Liver (tissue), 9 donors: ENCODE data around the gene ARF1. TPM values are rescaled to one million over a fixed set of nuclear protein-coding genes. Genes with fewer than 3 reads are reported as not detected.

ENCODE experiments used
- DNase-seq: peaks from one replicate; pipeline ENCODE4 v3.0.0-alpha.2; 2017; ENCODE audit warnings: low spot score
- H3K27ac ChIP-seq, 2 donors: one replicate each; pipeline ENCODE4 v1.7.0; 2013; ENCODE audit warnings: inconsistent platforms in 2 of 2, low read length in 2 of 2, control low read depth in 1 of 2, low read depth in 1 of 2, mild to moderate bottlenecking in 1 of 2
- H3K27me3 ChIP-seq, 4 donors: one replicate each; pipeline versions ENCODE4 v1.6.1 to v1.7.0; 2013; ENCODE audit warnings: low read length in 3 of 4, inconsistent platforms in 1 of 4, mild to moderate bottlenecking in 1 of 4, moderate library complexity in 1 of 4; ENCODE audit not compliant: control insufficient read depth in 4 of 4, insufficient read depth in 4 of 4
- H3K36me3 ChIP-seq, 4 donors: one replicate each; pipeline versions ENCODE4 v1.6.1 to v1.7.0; 2013; ENCODE audit warnings: low read length in 3 of 4, mild to moderate bottlenecking in 3 of 4, low read depth in 1 of 4, moderate library complexity in 1 of 4; ENCODE audit not compliant: control insufficient read depth in 4 of 4, insufficient read depth in 3 of 4
- H3K4me1 ChIP-seq, 4 donors: one replicate each; pipeline versions ENCODE4 v1.6.1 to v1.7.0; 2013; ENCODE audit warnings: low read length in 3 of 4, mild to moderate bottlenecking in 3 of 4, moderate library complexity in 1 of 4; ENCODE audit not compliant: control insufficient read depth in 4 of 4, insufficient read depth in 4 of 4
- H3K4me3 ChIP-seq, 3 donors: one replicate each; pipeline versions ENCODE4 v1.6.1 to v1.7.0; 2013; ENCODE audit warnings: low read length in 3 of 3, control low read depth in 1 of 3, low read depth in 1 of 3, mild to moderate bottlenecking in 1 of 3
- H3K9ac ChIP-seq, 2 donors: one replicate each; pipeline ENCODE4 v1.7.0; 2013; ENCODE audit warnings: low read length in 2 of 2, mild to moderate bottlenecking in 2 of 2, moderate library complexity in 2 of 2, control low read depth in 1 of 2, low read depth in 1 of 2
- H3K9me3 ChIP-seq, 4 donors: one replicate each; pipeline versions ENCODE4 v1.6.1 to v1.7.0; 2013; ENCODE audit warnings: low read length in 3 of 4; ENCODE audit not compliant: control insufficient read depth in 4 of 4
- EGR1 ChIP-seq, 2 donors: IDR thresholded peaks; 2 replicates each; pipeline ENCODE4 v1.6.1; 2016 to 2018; ENCODE audit warnings: antibody characterized with exemption in 2 of 2, low read depth in 2 of 2
- FOXA2 ChIP-seq: IDR thresholded peaks from 2 replicates; pipeline ENCODE4 v1.6.1; 2016; ENCODE audit warnings: antibody characterized with exemption
- GABPA ChIP-seq, 2 donors: IDR thresholded peaks in 1 of 2; conservative IDR thresholded peaks in 1 of 2; 2 replicates each; pipeline ENCODE4 v1.6.1; 2016; ENCODE audit warnings: antibody characterized with exemption in 2 of 2, mild to moderate bottlenecking in 1 of 2, moderate library complexity in 1 of 2
- HNF4A ChIP-seq, 2 donors: conservative IDR thresholded peaks; 2 replicates each; pipeline ENCODE4 v1.6.1; 2016; ENCODE audit warnings: antibody characterized with exemption in 2 of 2, mild to moderate bottlenecking in 2 of 2
- JUND ChIP-seq, 2 donors: IDR thresholded peaks; 2 replicates each; pipeline ENCODE4 v1.6.1; 2016; ENCODE audit warnings: antibody characterized with exemption in 2 of 2
- MAX ChIP-seq: IDR thresholded peaks from 2 replicates; pipeline ENCODE4 v1.6.1; 2016; ENCODE audit warnings: antibody characterized with exemption
- RAD21 ChIP-seq, 2 donors: IDR thresholded peaks; 2 replicates each; pipeline ENCODE4 v1.6.1; 2016; ENCODE audit warnings: antibody characterized with exemption in 2 of 2, mild to moderate bottlenecking in 2 of 2
- RXRA ChIP-seq, 2 donors: IDR thresholded peaks; 2 replicates each; pipeline ENCODE4 v1.6.1; 2017 to 2018; ENCODE audit warnings: antibody characterized with exemption in 2 of 2, mild to moderate bottlenecking in 1 of 2
- SP1 ChIP-seq: IDR thresholded peaks from 2 replicates; pipeline ENCODE4 v1.6.1; 2018; ENCODE audit warnings: antibody characterized with exemption, mild to moderate bottlenecking
- TAF1 ChIP-seq: conservative IDR thresholded peaks from 2 replicates; pipeline ENCODE4 v1.6.1; 2016; ENCODE audit warnings: antibody characterized with exemption, mild to moderate bottlenecking
- YY1 ChIP-seq: IDR thresholded peaks from 2 replicates; pipeline ENCODE4 v1.6.1; 2016; ENCODE audit warnings: antibody characterized with exemption, mild to moderate bottlenecking
- WGBS: extraction: QIAGEN DNeasy Blood & Tissue Kit; methylation state at CpG from one replicate; pipeline ENCODE4 v1.1.7; 2013; 5-methylcytosine and 5-hydroxymethylcytosine counted together
- polyA plus RNA-seq, 2 donors: library from polyadenylated mRNA; stranded (reverse) in 1 of 2; unstranded in 1 of 2; fragments of 200-250 nt in 1 of 2; fragments of >200 nt in 1 of 2; fragmentation: Nextera tagmentation in 1 of 2; extraction: Ambion mirVana in 1 of 2; gene quantifications; one replicate each; pipeline versions ENCODE4 v1.2.1 to v1.2.3, GENCODE V29; 2013 to 2015
- total RNA-seq, 2 donors: library from RNA; depleted of rRNA; stranded (reverse); fragments of >200 nt; gene quantifications; one replicate each; pipeline ENCODE4 v1.2.3, GENCODE V29; 2014
- TF ChIP-seq, protein P1 (sequence below): fragments of 150-350 bp; IDR thresholded peaks from 2 replicates; pipeline ENCODE4 v1.5.1; 2017; ENCODE audit warnings: improper control_type of control experiment, low read depth, low read length; ENCODE audit not compliant: missing input control
- TF ChIP-seq, protein P2 (sequence below): IDR thresholded peaks from 2 replicates; pipeline ENCODE4 v1.6.1; 2016; ENCODE audit warnings: antibody characterized with exemption
- TF ChIP-seq, protein P3 (sequence below): IDR thresholded peaks from 2 replicates; pipeline ENCODE4 v1.6.1; 2016; ENCODE audit warnings: antibody characterized with exemption
- TF ChIP-seq, protein P4 (sequence below): IDR thresholded peaks from 2 replicates; pipeline ENCODE4 v1.6.1; 2016; ENCODE audit warnings: antibody characterized with exemption, mild to moderate bottlenecking
- donor health status: healthy.
- donor health status: healthy.
- donor health status: healthy.
- donor health status: healthy.
- donor health status: healthy.

Gene ARF1
- total and polyA plus RNA-seq, 4 donors: 151 to 282 (median 213) TPM

GRCh38 chr1:228058172-228058948, 24.1 kb upstream of the ARF1 start (continued):
- TF ChIP-seq, protein P1, sequence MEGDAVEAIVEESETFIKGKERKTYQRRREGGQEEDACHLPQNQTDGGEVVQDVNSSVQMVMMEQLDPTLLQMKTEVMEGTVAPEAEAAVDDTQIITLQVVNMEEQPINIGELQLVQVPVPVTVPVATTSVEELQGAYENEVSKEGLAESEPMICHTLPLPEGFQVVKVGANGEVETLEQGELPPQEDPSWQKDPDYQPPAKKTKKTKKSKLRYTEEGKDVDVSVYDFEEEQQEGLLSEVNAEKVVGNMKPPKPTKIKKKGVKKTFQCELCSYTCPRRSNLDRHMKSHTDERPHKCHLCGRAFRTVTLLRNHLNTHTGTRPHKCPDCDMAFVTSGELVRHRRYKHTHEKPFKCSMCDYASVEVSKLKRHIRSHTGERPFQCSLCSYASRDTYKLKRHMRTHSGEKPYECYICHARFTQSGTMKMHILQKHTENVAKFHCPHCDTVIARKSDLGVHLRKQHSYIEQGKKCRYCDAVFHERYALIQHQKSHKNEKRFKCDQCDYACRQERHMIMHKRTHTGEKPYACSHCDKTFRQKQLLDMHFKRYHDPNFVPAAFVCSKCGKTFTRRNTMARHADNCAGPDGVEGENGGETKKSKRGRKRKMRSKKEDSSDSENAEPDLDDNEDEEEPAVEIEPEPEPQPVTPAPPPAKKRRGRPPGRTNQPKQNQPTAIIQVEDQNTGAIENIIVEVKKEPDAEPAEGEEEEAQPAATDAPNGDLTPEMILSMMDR: no peak
- TF ChIP-seq GABPA (IDR thresholded peaks at IDR 0.05 in 1 of 2, conservative IDR thresholded peaks at IDR 0.05 in 1 of 2): no peak

GRCh38 chr1:228058949-228059633, 23.4 kb upstream of the ARF1 start:
- DNase-seq: no peak
- H3K9ac ChIP-seq: no peak overlapping the region
- peaks cover 0 to 11% (median 6%) of the 10 kb centered on the region in 4 donors for H3K27me3 ChIP-seq
- peaks cover 0 to 5% (median under 1%) of the 10 kb centered on the region in 4 donors for H3K9me3 ChIP-seq
- H3K4me1 ChIP-seq: peaks cover 0 to 7% (median 4%) of the 10 kb centered on the region in 4 donors
- H3K27ac ChIP-seq: no peak overlapping the region
- 8% methylated on average over 66 of the region's 66 CpGs for WGBS
- H3K4me3 ChIP-seq: peak overlapping the region in 1 of 3 donors; percentile 15
- no peaks in the 10 kb centered on the region for H3K36me3 ChIP-seq
- TF ChIP-seq HNF4A (conservative IDR thresholded peaks at IDR 0.05) (no peak), MAX (no peak), EGR1 (IDR thresholded peaks at IDR 0.05; ENCODE audit: low read depth in 2 of 2) (no peak), TAF1 (no peak), RAD21 (IDR thresholded peaks at IDR 0.05) (no peak), YY1 (no peak), SP1 (no peak), FOXA2 (no peak), RXRA (IDR thresholded peaks at IDR 0.05) (no peak), GABPA (IDR thresholded peaks at IDR 0.05 in 1 of 2, conservative IDR thresholded peaks at IDR 0.05 in 1 of 2) (no peak), JUND (IDR thresholded peaks at IDR 0.05) (no peak)
- TF ChIP-seq, protein P1: no peak
- TF ChIP-seq, protein P2, sequence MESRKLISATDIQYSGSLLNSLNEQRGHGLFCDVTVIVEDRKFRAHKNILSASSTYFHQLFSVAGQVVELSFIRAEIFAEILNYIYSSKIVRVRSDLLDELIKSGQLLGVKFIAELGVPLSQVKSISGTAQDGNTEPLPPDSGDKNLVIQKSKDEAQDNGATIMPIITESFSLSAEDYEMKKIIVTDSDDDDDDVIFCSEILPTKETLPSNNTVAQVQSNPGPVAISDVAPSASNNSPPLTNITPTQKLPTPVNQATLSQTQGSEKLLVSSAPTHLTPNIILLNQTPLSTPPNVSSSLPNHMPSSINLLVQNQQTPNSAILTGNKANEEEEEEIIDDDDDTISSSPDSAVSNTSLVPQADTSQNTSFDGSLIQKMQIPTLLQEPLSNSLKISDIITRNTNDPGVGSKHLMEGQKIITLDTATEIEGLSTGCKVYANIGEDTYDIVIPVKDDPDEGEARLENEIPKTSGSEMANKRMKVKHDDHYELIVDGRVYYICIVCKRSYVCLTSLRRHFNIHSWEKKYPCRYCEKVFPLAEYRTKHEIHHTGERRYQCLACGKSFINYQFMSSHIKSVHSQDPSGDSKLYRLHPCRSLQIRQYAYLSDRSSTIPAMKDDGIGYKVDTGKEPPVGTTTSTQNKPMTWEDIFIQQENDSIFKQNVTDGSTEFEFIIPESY: no peak
- TF ChIP-seq, protein P3, sequence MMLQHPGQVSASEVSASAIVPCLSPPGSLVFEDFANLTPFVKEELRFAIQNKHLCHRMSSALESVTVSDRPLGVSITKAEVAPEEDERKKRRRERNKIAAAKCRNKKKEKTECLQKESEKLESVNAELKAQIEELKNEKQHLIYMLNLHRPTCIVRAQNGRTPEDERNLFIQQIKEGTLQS: no peak
- TF ChIP-seq, protein P4, sequence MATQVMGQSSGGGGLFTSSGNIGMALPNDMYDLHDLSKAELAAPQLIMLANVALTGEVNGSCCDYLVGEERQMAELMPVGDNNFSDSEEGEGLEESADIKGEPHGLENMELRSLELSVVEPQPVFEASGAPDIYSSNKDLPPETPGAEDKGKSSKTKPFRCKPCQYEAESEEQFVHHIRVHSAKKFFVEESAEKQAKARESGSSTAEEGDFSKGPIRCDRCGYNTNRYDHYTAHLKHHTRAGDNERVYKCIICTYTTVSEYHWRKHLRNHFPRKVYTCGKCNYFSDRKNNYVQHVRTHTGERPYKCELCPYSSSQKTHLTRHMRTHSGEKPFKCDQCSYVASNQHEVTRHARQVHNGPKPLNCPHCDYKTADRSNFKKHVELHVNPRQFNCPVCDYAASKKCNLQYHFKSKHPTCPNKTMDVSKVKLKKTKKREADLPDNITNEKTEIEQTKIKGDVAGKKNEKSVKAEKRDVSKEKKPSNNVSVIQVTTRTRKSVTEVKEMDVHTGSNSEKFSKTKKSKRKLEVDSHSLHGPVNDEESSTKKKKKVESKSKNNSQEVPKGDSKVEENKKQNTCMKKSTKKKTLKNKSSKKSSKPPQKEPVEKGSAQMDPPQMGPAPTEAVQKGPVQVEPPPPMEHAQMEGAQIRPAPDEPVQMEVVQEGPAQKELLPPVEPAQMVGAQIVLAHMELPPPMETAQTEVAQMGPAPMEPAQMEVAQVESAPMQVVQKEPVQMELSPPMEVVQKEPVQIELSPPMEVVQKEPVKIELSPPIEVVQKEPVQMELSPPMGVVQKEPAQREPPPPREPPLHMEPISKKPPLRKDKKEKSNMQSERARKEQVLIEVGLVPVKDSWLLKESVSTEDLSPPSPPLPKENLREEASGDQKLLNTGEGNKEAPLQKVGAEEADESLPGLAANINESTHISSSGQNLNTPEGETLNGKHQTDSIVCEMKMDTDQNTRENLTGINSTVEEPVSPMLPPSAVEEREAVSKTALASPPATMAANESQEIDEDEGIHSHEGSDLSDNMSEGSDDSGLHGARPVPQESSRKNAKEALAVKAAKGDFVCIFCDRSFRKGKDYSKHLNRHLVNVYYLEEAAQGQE: no peak
